ENCODE data around the gene KAT2A.

DNA sequence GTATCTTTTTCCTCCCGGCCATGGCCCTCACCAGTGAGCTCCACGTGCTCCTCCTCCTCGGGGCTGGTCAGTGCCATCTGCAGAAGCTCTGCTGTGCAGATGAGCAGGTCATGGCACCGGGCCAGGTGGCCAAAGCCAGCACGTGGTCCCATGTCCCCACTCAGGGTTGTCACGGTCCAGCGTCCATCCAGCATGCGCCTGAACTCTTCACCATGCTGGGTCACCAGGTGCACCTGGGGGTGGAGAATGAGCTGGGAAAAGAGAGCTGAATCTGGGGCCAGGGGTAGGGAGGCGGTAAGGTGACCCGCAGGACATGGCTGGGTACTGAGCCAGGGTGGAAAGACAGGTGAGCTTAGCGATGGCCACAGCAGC, 9.9 kb downstream of the KAT2A start:
- TF ChIP-seq EZH2 (IDR thresholded peaks at IDR 0.05; ENCODE audit: borderline replicate concordance, low read length) = no peak
- TF ChIP-seq, protein P1, sequence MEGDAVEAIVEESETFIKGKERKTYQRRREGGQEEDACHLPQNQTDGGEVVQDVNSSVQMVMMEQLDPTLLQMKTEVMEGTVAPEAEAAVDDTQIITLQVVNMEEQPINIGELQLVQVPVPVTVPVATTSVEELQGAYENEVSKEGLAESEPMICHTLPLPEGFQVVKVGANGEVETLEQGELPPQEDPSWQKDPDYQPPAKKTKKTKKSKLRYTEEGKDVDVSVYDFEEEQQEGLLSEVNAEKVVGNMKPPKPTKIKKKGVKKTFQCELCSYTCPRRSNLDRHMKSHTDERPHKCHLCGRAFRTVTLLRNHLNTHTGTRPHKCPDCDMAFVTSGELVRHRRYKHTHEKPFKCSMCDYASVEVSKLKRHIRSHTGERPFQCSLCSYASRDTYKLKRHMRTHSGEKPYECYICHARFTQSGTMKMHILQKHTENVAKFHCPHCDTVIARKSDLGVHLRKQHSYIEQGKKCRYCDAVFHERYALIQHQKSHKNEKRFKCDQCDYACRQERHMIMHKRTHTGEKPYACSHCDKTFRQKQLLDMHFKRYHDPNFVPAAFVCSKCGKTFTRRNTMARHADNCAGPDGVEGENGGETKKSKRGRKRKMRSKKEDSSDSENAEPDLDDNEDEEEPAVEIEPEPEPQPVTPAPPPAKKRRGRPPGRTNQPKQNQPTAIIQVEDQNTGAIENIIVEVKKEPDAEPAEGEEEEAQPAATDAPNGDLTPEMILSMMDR (conservative IDR thresholded peaks at IDR 0.05 in 1 of 2, IDR thresholded peaks at IDR 0.05 in 1 of 2; ENCODE audit: extremely low read depth in 1 of 2, insufficient read depth in 1 of 2, low read depth in 1 of 2, low read length in 2 of 2) = no peak
